HepG2 (cell line): ENCODE measurements around the gene VDAC1. TPM values are rescaled to one million over a fixed set of nuclear protein-coding genes. Genes with fewer than 3 reads are reported as not detected.

Source experiments
- BCL6 ChIP-seq: IDR thresholded peaks from 2 replicates; pipeline ENCODE4 v1.6.1; 2016; ENCODE audit warnings: missing genetic modification reagents, missing compliant biosample characterization
- IRF2 ChIP-seq: IDR thresholded peaks from 2 replicates; pipeline ENCODE4 v1.6.1; 2018; ENCODE audit warnings: missing genetic modification reagents, missing compliant biosample characterization
- KAT7 ChIP-seq: IDR thresholded peaks from 2 replicates; pipeline ENCODE4 v1.6.1; 2018; ENCODE audit warnings: borderline replicate concordance, missing compliant biosample characterization
- MED13 ChIP-seq: sonication (generic); formaldehyde crosslinking; IDR thresholded peaks from 2 replicates; pipeline ENCODE4 v1.5.0; 2020; ENCODE audit warnings: missing genetic modification reagents
- POLR2AphosphoS5 ChIP-seq: IDR thresholded peaks from 2 replicates; pipeline ENCODE4 v1.6.1; 2012; ENCODE audit warnings: low read depth, low read length
- SOX6 ChIP-seq, 2 experiments: fragments of 450-650 bp in 1 of 2; sonication (generic) in 1 of 2; formaldehyde crosslinking in 1 of 2; IDR thresholded peaks; 2 replicates each; pipeline versions ENCODE4 v1.4.0 to v1.6.1; 2017 to 2020; ENCODE audit warnings: antibody characterized with exemption in 1 of 2, mild to moderate bottlenecking in 1 of 2, missing genetic modification reagents in 1 of 2
- ZNF224 ChIP-seq: sonication (generic); formaldehyde crosslinking; IDR thresholded peaks from 2 replicates; pipeline ENCODE4 v1.5.0; 2020; ENCODE audit warnings: mild to moderate bottlenecking, missing genetic modification reagents
- ZNF235 ChIP-seq: sonication (generic); formaldehyde crosslinking; IDR thresholded peaks from 2 replicates; pipeline ENCODE4 v1.8.1; 2023; ENCODE audit warnings: mild to moderate bottlenecking, missing genetic modification reagents, borderline replicate concordance
- ZNF33B ChIP-seq: sonication (generic); formaldehyde crosslinking; IDR thresholded peaks from 2 replicates; pipeline ENCODE4 v1.5.1; 2020; ENCODE audit warnings: mild to moderate bottlenecking, missing genetic modification reagents
- ZNF543 ChIP-seq: sonication (generic); formaldehyde crosslinking; IDR thresholded peaks from 2 replicates; pipeline ENCODE4 v1.4.0; 2020; ENCODE audit warnings: mild to moderate bottlenecking, missing genetic modification reagents
- ZNF563 ChIP-seq: sonication (generic); formaldehyde crosslinking; IDR thresholded peaks from 2 replicates; pipeline ENCODE4 v1.8.0; 2022; ENCODE audit warnings: mild to moderate bottlenecking, moderate library complexity, missing genetic modification reagents
- ZNF567 ChIP-seq: sonication (generic); formaldehyde crosslinking; IDR thresholded peaks from 2 replicates; pipeline ENCODE4 v1.8.1; 2023; ENCODE audit warnings: mild to moderate bottlenecking, missing genetic modification reagents, borderline replicate concordance
- polyA plus RNA-seq, 8 experiments: library from polyadenylated mRNA; depleted of rRNA in 3 of 8; stranded (reverse) in 7 of 8; unstranded in 1 of 8; fragments of >200 nt; fragmentation: Illumina TruSeq in 4 of 8; extraction: Trizol in 4 of 8; gene quantifications; 2 replicates each; pipeline versions ENCODE4 v1.2.1 to v1.2.3, GENCODE V29; 2011 to 2016; ENCODE audit warnings: low read depth in 4 of 8, missing spikeins in 1 of 8, mixed read lengths in 1 of 8; ENCODE audit not compliant: insufficient read depth in 1 of 8
- total RNA-seq, 5 experiments: library from RNA; depleted of rRNA; stranded (reverse); fragments of >200 nt; fragmentation: Illumina TruSeq; extraction: Trizol; gene quantifications; 2 replicates each; pipeline ENCODE4 v1.2.3, GENCODE V29; 2016; ENCODE audit warnings: low read depth in 1 of 5
- TF ChIP-seq, protein P1 (sequence below): sonication (generic); formaldehyde crosslinking; IDR thresholded peaks from 2 replicates; pipeline ENCODE4 v1.5.1; 2020; ENCODE audit warnings: mild to moderate bottlenecking, missing genetic modification reagents, moderate library complexity
- TF ChIP-seq, protein P2 (sequence below): sonication (generic); formaldehyde crosslinking; IDR thresholded peaks from 2 replicates; pipeline ENCODE4 v1.4.0; 2020; ENCODE audit warnings: missing genetic modification reagents
- TF ChIP-seq, protein P3 (sequence below): sonication (generic); formaldehyde crosslinking; IDR thresholded peaks from 2 replicates; pipeline ENCODE4 v1.5.0; 2020; ENCODE audit warnings: missing genetic modification reagents
- TF ChIP-seq, protein P4 (sequence below): sonication (generic); formaldehyde crosslinking; IDR thresholded peaks from 2 replicates; pipeline ENCODE4 v1.8.0; 2022; ENCODE audit warnings: missing genetic modification reagents, mild to moderate bottlenecking, moderate library complexity, borderline replicate concordance
- TF ChIP-seq, protein P5 (sequence below): sonication (generic); formaldehyde crosslinking; IDR thresholded peaks from 2 replicates; pipeline ENCODE4 v1.4.0; 2020; ENCODE audit warnings: mild to moderate bottlenecking, missing genetic modification reagents
- TF ChIP-seq, protein P6 (sequence below): sonication (generic); formaldehyde crosslinking; IDR thresholded peaks from 2 replicates; pipeline ENCODE4 v1.5.1; 2020; ENCODE audit warnings: missing genetic modification reagents, mild to moderate bottlenecking, borderline replicate concordance

VDAC1 gene
- total and polyA plus RNA-seq, 2 of the 13 experiments (the other 11 are each of a cell fraction or from before 2014, with no cell fraction given), result 112 to 380 TPM

DNA sequence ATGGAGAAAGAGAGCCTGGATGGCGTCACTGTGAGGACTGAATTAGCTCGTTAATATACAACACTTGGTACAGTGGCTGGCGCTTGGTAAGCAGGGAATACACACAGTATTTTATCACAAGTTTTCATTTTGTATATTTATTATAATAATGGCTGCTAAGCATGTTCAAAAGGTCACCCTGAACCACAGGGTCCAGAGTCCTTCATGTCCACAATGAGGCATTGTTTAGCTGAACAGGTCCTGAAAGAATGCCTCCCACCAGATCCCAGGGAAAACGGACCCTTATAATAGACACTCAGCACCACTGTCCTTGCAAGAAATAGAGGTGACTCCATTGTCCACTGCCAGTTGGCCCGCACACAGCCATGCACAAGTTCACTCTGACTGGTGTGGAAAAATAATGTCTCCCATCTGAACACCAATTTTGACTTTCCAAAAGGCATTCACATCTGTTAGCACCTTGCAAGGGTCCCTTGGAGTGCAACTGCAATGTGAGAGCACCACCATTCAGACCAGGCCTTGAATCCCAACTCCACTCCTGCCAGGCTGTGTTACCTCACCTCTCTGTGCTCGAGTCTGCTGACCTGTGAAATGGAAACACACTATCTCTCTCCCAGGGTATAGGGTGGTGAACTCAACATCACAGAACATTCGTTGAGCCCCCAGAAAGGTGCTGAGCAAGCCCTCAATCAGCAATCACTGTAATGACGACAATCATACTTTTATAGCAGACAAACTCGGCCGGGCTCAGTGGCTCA, 3.9 kb downstream of the VDAC1 start (continued):
- TF ChIP-seq, protein P1, sequence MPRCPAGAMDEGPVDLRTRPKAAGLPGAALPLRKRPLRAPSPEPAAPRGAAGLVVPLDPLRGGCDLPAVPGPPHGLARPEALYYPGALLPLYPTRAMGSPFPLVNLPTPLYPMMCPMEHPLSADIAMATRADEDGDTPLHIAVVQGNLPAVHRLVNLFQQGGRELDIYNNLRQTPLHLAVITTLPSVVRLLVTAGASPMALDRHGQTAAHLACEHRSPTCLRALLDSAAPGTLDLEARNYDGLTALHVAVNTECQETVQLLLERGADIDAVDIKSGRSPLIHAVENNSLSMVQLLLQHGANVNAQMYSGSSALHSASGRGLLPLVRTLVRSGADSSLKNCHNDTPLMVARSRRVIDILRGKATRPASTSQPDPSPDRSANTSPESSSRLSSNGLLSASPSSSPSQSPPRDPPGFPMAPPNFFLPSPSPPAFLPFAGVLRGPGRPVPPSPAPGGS (CRISPR knock-in tag), result no peak
- TF ChIP-seq KAT7 (CRISPR knock-in tag), result no peak
- no peak for TF ChIP-seq IRF2
- TF ChIP-seq, protein P2, sequence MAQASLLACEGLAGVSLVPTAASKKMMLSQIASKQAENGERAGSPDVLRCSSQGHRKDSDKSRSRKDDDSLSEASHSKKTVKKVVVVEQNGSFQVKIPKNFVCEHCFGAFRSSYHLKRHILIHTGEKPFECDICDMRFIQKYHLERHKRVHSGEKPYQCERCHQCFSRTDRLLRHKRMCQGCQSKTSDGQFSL, result no peak
- TF ChIP-seq, protein P3, sequence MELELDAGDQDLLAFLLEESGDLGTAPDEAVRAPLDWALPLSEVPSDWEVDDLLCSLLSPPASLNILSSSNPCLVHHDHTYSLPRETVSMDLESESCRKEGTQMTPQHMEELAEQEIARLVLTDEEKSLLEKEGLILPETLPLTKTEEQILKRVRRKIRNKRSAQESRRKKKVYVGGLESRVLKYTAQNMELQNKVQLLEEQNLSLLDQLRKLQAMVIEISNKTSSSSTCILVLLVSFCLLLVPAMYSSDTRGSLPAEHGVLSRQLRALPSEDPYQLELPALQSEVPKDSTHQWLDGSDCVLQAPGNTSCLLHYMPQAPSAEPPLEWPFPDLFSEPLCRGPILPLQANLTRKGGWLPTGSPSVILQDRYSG (CRISPR knock-in tag), result no peak
- no peak for TF ChIP-seq ZNF224 (CRISPR knock-in tag)
- TF ChIP-seq BCL6 (CRISPR knock-in tag), result peak; percentile 6; the same call in 1 of the 2 replicates
- no peak for TF ChIP-seq ZNF33B (CRISPR knock-in tag)
- TF ChIP-seq ZNF567 (CRISPR knock-in tag), result no peak
- TF ChIP-seq ZNF235 (CRISPR knock-in tag), result no peak
- TF ChIP-seq, protein P4, sequence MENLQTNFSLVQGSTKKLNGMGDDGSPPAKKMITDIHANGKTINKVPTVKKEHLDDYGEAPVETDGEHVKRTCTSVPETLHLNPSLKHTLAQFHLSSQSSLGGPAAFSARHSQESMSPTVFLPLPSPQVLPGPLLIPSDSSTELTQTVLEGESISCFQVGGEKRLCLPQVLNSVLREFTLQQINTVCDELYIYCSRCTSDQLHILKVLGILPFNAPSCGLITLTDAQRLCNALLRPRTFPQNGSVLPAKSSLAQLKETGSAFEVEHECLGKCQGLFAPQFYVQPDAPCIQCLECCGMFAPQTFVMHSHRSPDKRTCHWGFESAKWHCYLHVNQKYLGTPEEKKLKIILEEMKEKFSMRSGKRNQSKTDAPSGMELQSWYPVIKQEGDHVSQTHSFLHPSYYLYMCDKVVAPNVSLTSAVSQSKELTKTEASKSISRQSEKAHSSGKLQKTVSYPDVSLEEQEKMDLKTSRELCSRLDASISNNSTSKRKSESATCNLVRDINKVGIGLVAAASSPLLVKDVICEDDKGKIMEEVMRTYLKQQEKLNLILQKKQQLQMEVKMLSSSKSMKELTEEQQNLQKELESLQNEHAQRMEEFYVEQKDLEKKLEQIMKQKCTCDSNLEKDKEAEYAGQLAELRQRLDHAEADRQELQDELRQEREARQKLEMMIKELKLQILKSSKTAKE (CRISPR knock-in tag), result no peak
- TF ChIP-seq, protein P5, sequence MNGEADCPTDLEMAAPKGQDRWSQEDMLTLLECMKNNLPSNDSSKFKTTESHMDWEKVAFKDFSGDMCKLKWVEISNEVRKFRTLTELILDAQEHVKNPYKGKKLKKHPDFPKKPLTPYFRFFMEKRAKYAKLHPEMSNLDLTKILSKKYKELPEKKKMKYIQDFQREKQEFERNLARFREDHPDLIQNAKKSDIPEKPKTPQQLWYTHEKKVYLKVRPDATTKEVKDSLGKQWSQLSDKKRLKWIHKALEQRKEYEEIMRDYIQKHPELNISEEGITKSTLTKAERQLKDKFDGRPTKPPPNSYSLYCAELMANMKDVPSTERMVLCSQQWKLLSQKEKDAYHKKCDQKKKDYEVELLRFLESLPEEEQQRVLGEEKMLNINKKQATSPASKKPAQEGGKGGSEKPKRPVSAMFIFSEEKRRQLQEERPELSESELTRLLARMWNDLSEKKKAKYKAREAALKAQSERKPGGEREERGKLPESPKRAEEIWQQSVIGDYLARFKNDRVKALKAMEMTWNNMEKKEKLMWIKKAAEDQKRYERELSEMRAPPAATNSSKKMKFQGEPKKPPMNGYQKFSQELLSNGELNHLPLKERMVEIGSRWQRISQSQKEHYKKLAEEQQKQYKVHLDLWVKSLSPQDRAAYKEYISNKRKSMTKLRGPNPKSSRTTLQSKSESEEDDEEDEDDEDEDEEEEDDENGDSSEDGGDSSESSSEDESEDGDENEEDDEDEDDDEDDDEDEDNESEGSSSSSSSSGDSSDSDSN (CRISPR knock-in tag), result 0 out of 2 replicates have a peak, but pooled peaks have one; percentile 18
- TF ChIP-seq ZNF563 (CRISPR knock-in tag), result no peak
- no peak for TF ChIP-seq ZNF543 (CRISPR knock-in tag)
- TF ChIP-seq, protein P6, sequence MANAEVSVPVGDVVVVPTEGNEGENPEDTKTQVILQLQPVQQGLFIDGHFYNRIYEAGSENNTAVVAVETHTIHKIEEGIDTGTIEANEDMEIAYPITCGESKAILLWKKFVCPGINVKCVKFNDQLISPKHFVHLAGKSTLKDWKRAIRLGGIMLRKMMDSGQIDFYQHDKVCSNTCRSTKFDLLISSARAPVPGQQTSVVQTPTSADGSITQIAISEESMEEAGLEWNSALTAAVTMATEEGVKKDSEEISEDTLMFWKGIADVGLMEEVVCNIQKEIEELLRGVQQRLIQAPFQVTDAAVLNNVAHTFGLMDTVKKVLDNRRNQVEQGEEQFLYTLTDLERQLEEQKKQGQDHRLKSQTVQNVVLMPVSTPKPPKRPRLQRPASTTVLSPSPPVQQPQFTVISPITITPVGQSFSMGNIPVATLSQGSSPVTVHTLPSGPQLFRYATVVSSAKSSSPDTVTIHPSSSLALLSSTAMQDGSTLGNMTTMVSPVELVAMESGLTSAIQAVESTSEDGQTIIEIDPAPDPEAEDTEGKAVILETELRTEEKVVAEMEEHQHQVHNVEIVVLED, result no peak
- TF ChIP-seq SOX6 (IDR thresholded peaks at IDR 0.05), result no peak
- TF ChIP-seq SOX6 (CRISPR knock-in tag; IDR thresholded peaks at IDR 0.05), result peak; percentile 87
- no peak for TF ChIP-seq MED13 (CRISPR knock-in tag)
- no peak for TF ChIP-seq POLR2AphosphoS5
- TF ChIP-seq, all 625 proteins: peak for 33
